GM23248 (cell line): ENCODE results near the gene ZNF469.

Experiments
- EZH2 ChIP-seq: fragments of 200-600 bp; sonication (generic); IDR thresholded peaks from 2 replicates; pipeline ENCODE4 v1.6.1; 2018; ENCODE audit warnings: antibody characterized with exemption, mild to moderate bottlenecking; ENCODE audit not compliant: insufficient read depth, poor library complexity, severe bottlenecking
- EZH2phosphoT487 ChIP-seq: fragments of 200-600 bp; sonication (generic); IDR thresholded peaks from 2 replicates; pipeline ENCODE4 v1.6.1; 2018; ENCODE audit warnings: antibody characterized with exemption, moderate library complexity, mild to moderate bottlenecking, low read depth; ENCODE audit not compliant: insufficient read depth

DNA sequence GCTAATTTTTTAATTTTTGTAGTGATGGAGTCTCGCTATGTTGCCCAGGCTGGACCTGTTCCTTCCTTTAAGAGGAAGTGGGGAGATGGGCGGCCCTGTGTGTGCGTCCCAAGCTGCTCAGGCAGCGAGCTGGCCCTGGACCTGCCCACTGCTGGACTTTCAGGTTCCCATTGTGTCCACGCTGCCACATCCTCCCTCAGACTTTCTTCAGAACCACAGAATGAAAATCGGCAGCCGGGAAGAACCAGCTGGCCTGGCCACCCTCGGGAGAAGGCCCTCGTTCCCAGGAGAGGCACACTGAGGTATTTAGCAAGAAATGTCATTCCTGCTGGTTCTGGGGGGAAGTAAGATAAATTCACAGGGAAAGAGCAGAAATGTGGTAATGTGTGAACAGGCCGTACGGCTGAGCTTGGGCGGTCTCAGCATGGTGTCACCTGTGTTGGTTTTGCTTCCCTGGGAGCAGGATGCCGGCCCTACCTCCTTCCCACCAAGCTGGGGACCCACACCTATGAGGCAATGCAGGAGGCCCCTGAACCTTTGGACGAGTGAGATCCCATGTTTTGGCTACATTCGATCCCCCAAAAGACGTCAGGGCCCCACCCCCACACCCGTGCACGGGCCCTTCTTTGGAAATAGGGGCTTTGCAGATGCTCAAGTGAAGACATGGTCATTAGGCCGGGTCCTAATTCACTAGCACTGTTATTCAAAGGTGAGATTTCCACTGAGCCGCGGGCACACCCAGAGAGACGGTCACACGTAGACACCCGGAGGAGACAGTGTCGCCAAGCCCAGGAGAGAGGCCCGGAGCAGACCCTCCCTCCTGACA lies 35.9 kb upstream of the ZNF469 start:
- TF ChIP-seq EZH2 = no peak
- TF ChIP-seq EZH2phosphoT487 = no peak
